Measurements from ENCODE around the gene CRYBB3.

GRCh38 chr22:25203082-25203481 is 3.4 kb downstream of the CRYBB3 start:
- TF ChIP-seq POLR2AphosphoS5 (IDR thresholded peaks at IDR 0.05; ENCODE audit: low read depth, low read length) (no peak), POLR2A (IDR thresholded peaks at IDR 0.05; ENCODE audit: borderline replicate concordance, extremely low read depth, insufficient read depth, insufficient read length) (no peak), EZH2 (IDR thresholded peaks at IDR 0.05) (no peak)

All from HCT116 (cell line).